ENCODE results near the gene HDGF. TPM values are rescaled to one million over a fixed set of nuclear protein-coding genes. Genes with fewer than 3 reads are reported as not detected.
"Not testable (repeated sequence)": the region's sequence is repeated elsewhere in the genome, so short reads cannot be mapped to it uniquely, and the experiment has no call there.

Gene HDGF
- total and polyA plus RNA-seq, 2 of the 8 experiments (the other 6 are each of a cell fraction or from before 2014, with no cell fraction given) = 145 to 391 TPM

DNA sequence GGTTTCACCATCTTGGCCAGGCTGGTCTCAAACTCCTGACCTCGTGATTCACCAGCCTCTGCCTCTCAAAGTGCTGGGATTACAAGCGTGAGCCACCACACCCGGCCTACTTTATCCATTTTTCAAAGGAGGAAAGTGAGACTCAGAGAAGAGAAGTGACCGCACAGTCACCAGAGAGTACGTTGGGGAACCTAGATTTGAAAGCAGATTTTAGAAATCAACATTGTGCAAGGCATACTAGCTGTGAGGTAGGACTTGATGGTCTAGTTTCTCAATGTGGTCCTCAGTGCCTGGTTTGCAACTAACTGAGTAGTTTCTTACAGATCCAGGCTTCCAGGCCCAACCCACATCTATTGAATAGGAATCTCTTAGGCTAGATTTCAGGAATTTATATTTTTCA is 14.2 kb upstream of the HDGF start (continued):
- TF ChIP-seq, protein P1, sequence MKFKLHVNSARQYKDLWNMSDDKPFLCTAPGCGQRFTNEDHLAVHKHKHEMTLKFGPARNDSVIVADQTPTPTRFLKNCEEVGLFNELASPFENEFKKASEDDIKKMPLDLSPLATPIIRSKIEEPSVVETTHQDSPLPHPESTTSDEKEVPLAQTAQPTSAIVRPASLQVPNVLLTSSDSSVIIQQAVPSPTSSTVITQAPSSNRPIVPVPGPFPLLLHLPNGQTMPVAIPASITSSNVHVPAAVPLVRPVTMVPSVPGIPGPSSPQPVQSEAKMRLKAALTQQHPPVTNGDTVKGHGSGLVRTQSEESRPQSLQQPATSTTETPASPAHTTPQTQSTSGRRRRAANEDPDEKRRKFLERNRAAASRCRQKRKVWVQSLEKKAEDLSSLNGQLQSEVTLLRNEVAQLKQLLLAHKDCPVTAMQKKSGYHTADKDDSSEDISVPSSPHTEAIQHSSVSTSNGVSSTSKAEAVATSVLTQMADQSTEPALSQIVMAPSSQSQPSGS (IDR thresholded peaks at IDR 0.05; ENCODE audit: low read length) = no peak
- TF ChIP-seq NANOG (IDR thresholded peaks at IDR 0.05; ENCODE audit: insufficient read depth, low read depth, low read length, poor library complexity, severe bottlenecking) = no peak
- TF ChIP-seq SIRT6 (IDR thresholded peaks at IDR 0.05; ENCODE audit: low read length) = no peak
- no peak for TF ChIP-seq RNF2 (IDR thresholded peaks at IDR 0.05; ENCODE audit: borderline replicate concordance, low read depth, low read length, missing control alignments, poor library complexity, severe bottlenecking)
- no peak for TF ChIP-seq TAF1 (IDR thresholded peaks at IDR 0.05; ENCODE audit: low read depth, low read length)

DNA sequence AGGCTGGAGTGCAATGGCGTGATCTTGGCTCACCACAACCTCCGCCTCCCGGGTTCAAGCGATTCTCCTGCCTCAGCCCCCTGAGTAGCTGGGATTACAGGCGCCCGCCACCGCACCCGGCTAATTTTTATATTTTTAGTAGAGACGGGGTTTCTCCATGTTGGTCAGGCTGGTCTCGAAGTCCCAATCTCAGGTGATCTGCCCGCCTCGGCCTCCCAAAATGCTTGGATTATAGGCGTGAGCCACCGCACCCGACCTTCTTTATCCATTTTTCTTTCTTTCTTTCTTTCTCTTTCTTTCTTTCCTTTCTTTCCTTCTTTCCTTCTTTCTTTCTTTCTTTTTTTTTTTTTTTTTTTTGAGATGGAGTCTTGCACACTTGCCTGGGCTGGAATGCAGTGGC is 13.7 kb upstream of the HDGF start:
- Histone ChIP-seq H4K20me1 (replicated peaks in 1 of 2; ENCODE audit: control insufficient read depth in 1 of 2, insufficient read depth in 2 of 2, low read length in 2 of 2) (peaks cover 10 to 11% of the 10 kb centered on the region in 2 experiments), H3K23me2 (ENCODE audit: low read depth, low read length) (peaks cover 11% of the 10 kb centered on the region), H3K79me2 (ENCODE audit: control insufficient read depth in 1 of 2, insufficient read depth in 2 of 2, low read length in 2 of 2) (peaks cover 13 to 22% of the 10 kb centered on the region in 2 experiments), H3K4me1 (replicated peaks in 1 of 4; ENCODE audit: control insufficient read depth in 3 of 4, insufficient read depth in 4 of 4, low read length in 3 of 4) (peaks cover 0 to 20% (median 6%) of the 10 kb centered on the region in 4 experiments; a peak in 5 of 7 replicates)
- H3K36me3 ChIP-seq (ENCODE audit: control insufficient read depth in 2 of 4, insufficient read depth in 4 of 4, low read length in 3 of 4); H4K8ac ChIP-seq (ENCODE audit: extremely low read depth, insufficient read depth, low read length); H3K27me3 ChIP-seq (replicated peaks in 1 of 4; ENCODE audit: control insufficient read depth in 3 of 4, extremely low read depth in 1 of 4, insufficient read depth in 3 of 4, low read length in 3 of 4); H2BK120ac ChIP-seq (replicated peaks; ENCODE audit: low read depth, low read length); H3K14ac ChIP-seq (ENCODE audit: insufficient read length); H3K27ac ChIP-seq (ENCODE audit: low read depth, low read length); H2BK5ac ChIP-seq (ENCODE audit: low read depth, low read length); H3K56ac ChIP-seq (replicated peaks; ENCODE audit: insufficient read length, low read depth, low read length); H2AK5ac ChIP-seq (ENCODE audit: low read depth, low read length); H2BK15ac ChIP-seq (ENCODE audit: low read length); FAIRE-seq; H4K5ac ChIP-seq (ENCODE audit: insufficient read length, low read depth, low read length); DNase-seq (ENCODE audit: low read depth in 1 of 2, low spot score in 2 of 2); H3K4me2 ChIP-seq (ENCODE audit: insufficient read depth in 1 of 2, low read depth in 2 of 2, low read length in 2 of 2); H3K9me3 ChIP-seq (ENCODE audit: insufficient read depth in 2 of 2, low read depth in 1 of 2, low read length in 1 of 2); H3K79me1 ChIP-seq (ENCODE audit: low read depth, low read length); H2BK20ac ChIP-seq (ENCODE audit: low read length); H3K9ac ChIP-seq (replicated peaks in 1 of 4; ENCODE audit: extremely low read depth in 1 of 4, low read depth in 3 of 4, low read length in 3 of 4); H3K4me3 ChIP-seq (ENCODE audit: extremely low read depth in 1 of 4, insufficient read depth in 2 of 4, low read depth in 3 of 4, low read length in 4 of 4); H3K18ac ChIP-seq (ENCODE audit: extremely low read depth, low read length); H2AFZ ChIP-seq (ENCODE audit: low read length); H3K23ac ChIP-seq (ENCODE audit: insufficient read length); H3K4ac ChIP-seq (replicated peaks; ENCODE audit: insufficient read length, low read depth, low read length); H2BK12ac ChIP-seq (ENCODE audit: low read depth, low read length); H4K91ac ChIP-seq (replicated peaks; ENCODE audit: insufficient read length, low read length): not testable (repeated sequence)
- 89% methylated on average over 14 of the region's 15 CpGs; no CpG with 5 or more reads in 1 of the 2 experiments for WGBS, 2 experiments (ENCODE audit: extremely low coverage in 1 of 2, insufficient coverage in 1 of 2, insufficient read length in 1 of 2, insufficient replicate concordance in 2 of 2, low coverage in 1 of 2, low lambda C conversion rate in 2 of 2, missing lambda C conversion rate in 1 of 2)
- ChIA-PET CTCF (ENCODE audit: partially characterized antibody) (interaction anchor here (11.7 kb wide), 1 partner anchor 38 kb away, joined by 100 read pairs; the partner anchor contains the start of genes ISG20L2 and METTL25B), POLR2A (ENCODE audit: partially characterized antibody) (interaction anchor here (1.1 to 8.2 kb wide), 3 partner anchors 10 to 37 kb away, joined by 3 to 121 read pairs (median 69); partner anchors contain the start of genes HDGF, ISG20L2, METTL25B and MRPL24)

All from H1 (cell line).